SU-DHL-6 (cell line): ENCODE measurements around the gene DISP3.

Experiments
- H2AFZ ChIP-seq: fragments of 200-600 bp; sonication (generic); 2 replicates; pipeline ENCODE4 v1.6.1; 2014; ENCODE audit warnings: low read depth, mild to moderate bottlenecking, moderate library complexity, mixed read lengths, antibody characterized with exemption, low read length; ENCODE audit not compliant: severe bottlenecking
- H3F3A ChIP-seq: fragments of 200-600 bp; shearing (Covaris generic); 2 replicates; pipeline ENCODE4 v1.6.0; 2016; ENCODE audit warnings: antibody characterized with exemption, mild to moderate bottlenecking; ENCODE audit not compliant: insufficient read depth
- H3K27ac ChIP-seq: fragments of 200-600 bp; sonication (generic); 2 replicates; pipeline ENCODE4 v1.5.1; 2016; ENCODE audit warnings: low read depth, mild to moderate bottlenecking, low read length, moderate library complexity, mixed read lengths
- H3K27me3 ChIP-seq: fragments of 200-600 bp; sonication (generic), shearing (Covaris generic); 2 replicates; pipeline ENCODE4 v1.6.0; 2014; ENCODE audit warnings: mild to moderate bottlenecking, low read length
- H3K36me3 ChIP-seq: fragments of 200-600 bp; sonication (generic); 2 replicates; pipeline ENCODE4 v1.6.1; 2014; ENCODE audit warnings: mild to moderate bottlenecking, low read length, mixed read lengths
- H3K4me2 ChIP-seq: fragments of 300-600, 200-600 bp; shearing (Covaris generic), sonication (generic); 2 replicates; pipeline ENCODE4 v1.6.0; 2014; ENCODE audit warnings: low read length, low read depth, mild to moderate bottlenecking; ENCODE audit not compliant: poor library complexity, severe bottlenecking
- H3K4me3 ChIP-seq: fragments of 200-600 bp; sonication (generic); 2 replicates; pipeline ENCODE4 v1.5.1; 2014; ENCODE audit warnings: antibody characterized with exemption, low read length, mild to moderate bottlenecking, mixed read lengths; ENCODE audit not compliant: insufficient read depth, poor library complexity, severe bottlenecking
- H3K79me2 ChIP-seq: fragments of 200-600 bp; sonication (generic); 2 replicates; pipeline ENCODE4 v1.6.1; 2014; ENCODE audit warnings: mild to moderate bottlenecking, low read length, moderate library complexity; ENCODE audit not compliant: insufficient read depth
- H3K9ac ChIP-seq: fragments of 200-600 bp; sonication (generic); 2 replicates; pipeline ENCODE4 v1.7.0; 2014; ENCODE audit warnings: mild to moderate bottlenecking, low read length
- H3K9me2 ChIP-seq: fragments of 200-600 bp; sonication (generic); replicated peaks from 2 replicates; pipeline ENCODE4 v1.6.1; 2014; ENCODE audit warnings: low read length; ENCODE audit not compliant: insufficient read depth
- H3K9me3 ChIP-seq: fragments of 200-600 bp; sonication (generic); 2 replicates; pipeline ENCODE4 v1.6.1; 2014; ENCODE audit warnings: low read length, mixed read lengths; ENCODE audit not compliant: insufficient read depth
- H4K20me1 ChIP-seq: fragments of 200-600 bp; sonication (generic); 2 replicates; pipeline ENCODE4 v1.6.1; 2014; ENCODE audit warnings: low read depth, mild to moderate bottlenecking, antibody characterized with exemption, low read length, moderate library complexity, mixed read lengths
- CTCF ChIP-seq: fragments of 200-600 bp; sonication (generic); IDR thresholded peaks from one replicate; pipeline ENCODE4 v1.5.1; 2017; ENCODE audit warnings: antibody characterized with exemption, mild to moderate bottlenecking, low read length, moderate library complexity; ENCODE audit not compliant: insufficient read depth, poor library complexity, severe bottlenecking
- EZH2phosphoT487 ChIP-seq: fragments of 200-600 bp; sonication (generic), shearing (Covaris generic); conservative IDR thresholded peaks from 2 replicates; pipeline ENCODE4 v1.6.1; 2018; ENCODE audit warnings: mild to moderate bottlenecking, antibody characterized with exemption, low read length, moderate library complexity, mixed read lengths

DISP3 gene

DNA sequence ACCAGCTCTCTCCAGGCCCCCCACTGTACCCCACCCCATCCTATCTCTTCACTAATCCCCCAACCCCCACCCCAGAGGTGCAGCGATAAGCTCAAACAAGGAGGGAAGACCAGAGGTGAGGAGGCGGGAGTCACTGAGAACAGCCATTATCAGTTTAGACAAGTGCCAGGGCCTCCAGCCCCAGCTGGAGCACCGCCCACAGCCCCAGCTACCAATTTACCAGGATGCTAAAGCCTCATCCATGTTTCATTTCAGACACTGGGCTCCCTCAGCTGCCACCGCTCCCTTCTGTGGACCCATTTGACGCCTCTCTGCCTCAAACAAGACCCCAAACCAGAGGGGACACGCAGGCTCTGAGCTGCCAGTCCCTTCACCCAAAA lies 80.6 kb downstream of the DISP3 start:
- Histone ChIP-seq H3K27ac (no peak overlapping the region), H3K4me2 (no peak overlapping the region), H3K36me3 (no peaks in the 10 kb centered on the region), H3K27me3 (no peaks in the 10 kb centered on the region), H3K9ac (no peak overlapping the region), H3F3A (0 out of 2 replicates have a peak, but pooled peaks cover 3% of the 10 kb centered on the region), H3K4me3 (no peak overlapping the region), H3K9me3 (no peaks in the 10 kb centered on the region), H3K9me2 (no peaks in the 10 kb centered on the region), H4K20me1 (no peaks in the 10 kb centered on the region), H3K79me2 (no peaks in the 10 kb centered on the region), H2AFZ (no peak overlapping the region)
- TF ChIP-seq CTCF (no peak), EZH2phosphoT487 (no peak)

- no peak overlapping the region for H3K27ac ChIP-seq
- H3K36me3 ChIP-seq, result no peaks in the 10 kb centered on the region
- H3K4me3 ChIP-seq, result no peak overlapping the region
- no peaks in the 10 kb centered on the region for H3K9me3 ChIP-seq
- no peaks in the 10 kb centered on the region for H4K20me1 ChIP-seq
- TF ChIP-seq CTCF, result no peak
- H3F3A ChIP-seq, result 0 out of 2 replicates have a peak, but pooled peaks cover 6% of the 10 kb centered on the region
- no peak overlapping the region for H2AFZ ChIP-seq
- no peaks in the 10 kb centered on the region for H3K79me2 ChIP-seq
- H3K9me2 ChIP-seq, result no peaks in the 10 kb centered on the region
- H3K9ac ChIP-seq, result no peak overlapping the region
- H3K27me3 ChIP-seq, result no peaks in the 10 kb centered on the region
- no peak overlapping the region for H3K4me2 ChIP-seq
These were observed 81.1 kb downstream of the DISP3 start for GRCh38 chr1:11560061-11560460.

GRCh38 chr1:11561740-11562139 lies 82.8 kb downstream of the DISP3 start:
- Histone ChIP-seq H3F3A (0 out of 2 replicates have a peak, but pooled peaks cover 6% of the 10 kb centered on the region), H4K20me1 (no peaks in the 10 kb centered on the region), H3K27ac (no peak overlapping the region), H3K4me2 (no peak overlapping the region), H3K4me3 (no peak overlapping the region), H3K27me3 (no peaks in the 10 kb centered on the region), H3K79me2 (no peaks in the 10 kb centered on the region), H3K36me3 (no peaks in the 10 kb centered on the region), H3K9me3 (no peaks in the 10 kb centered on the region), H3K9ac (no peak overlapping the region), H2AFZ (no peak overlapping the region), H3K9me2 (no peaks in the 10 kb centered on the region)
- no peak for TF ChIP-seq CTCF

- H3K4me3 ChIP-seq, result no peak overlapping the region
- H3F3A ChIP-seq, result 0 out of 2 replicates have a peak, but pooled peaks cover 6% of the 10 kb centered on the region
- H3K9me2 ChIP-seq, result no peaks in the 10 kb centered on the region
- H3K27ac ChIP-seq, result no peak overlapping the region
- H3K4me2 ChIP-seq, result no peak overlapping the region
- no peaks in the 10 kb centered on the region for H3K27me3 ChIP-seq
- TF ChIP-seq EZH2phosphoT487, result no peak
- TF ChIP-seq CTCF, result no peak
- H3K9me3 ChIP-seq, result no peaks in the 10 kb centered on the region
- no peaks in the 10 kb centered on the region for H3K36me3 ChIP-seq
- H2AFZ ChIP-seq, result no peak overlapping the region
- H3K79me2 ChIP-seq, result no peaks in the 10 kb centered on the region
- H4K20me1 ChIP-seq, result no peaks in the 10 kb centered on the region
- H3K9ac ChIP-seq, result no peak overlapping the region
These were observed 83.7 kb downstream of the DISP3 start for GRCh38 chr1:11562664-11563063.
